HEK293 (cell line): Measurements from ENCODE around the gene ANKRD33B.
"Not testable (repeated sequence)": the region's sequence is repeated elsewhere in the genome, so short reads cannot be mapped to it uniquely, and the experiment has no call there.

Experiments used
- CTCF ChIP-seq: fragments of 450-650 bp; formaldehyde crosslinking; IDR thresholded peaks from 2 replicates; pipeline ENCODE4 v1.5.1; 2016; ENCODE audit warnings: missing biosample characterization, missing genetic modification characterization
- ZNF18 ChIP-seq: fragments of 450-650 bp; formaldehyde crosslinking; IDR thresholded peaks from 2 replicates; pipeline ENCODE4 v1.5.1; 2016; ENCODE audit warnings: missing biosample characterization, missing genetic modification characterization
- ZNF214 ChIP-seq: fragments of 450-650 bp; formaldehyde crosslinking; IDR thresholded peaks from 2 replicates; pipeline ENCODE4 v1.5.1; 2017; ENCODE audit warnings: missing biosample characterization, mild to moderate bottlenecking, missing genetic modification characterization, borderline replicate concordance

DNA sequence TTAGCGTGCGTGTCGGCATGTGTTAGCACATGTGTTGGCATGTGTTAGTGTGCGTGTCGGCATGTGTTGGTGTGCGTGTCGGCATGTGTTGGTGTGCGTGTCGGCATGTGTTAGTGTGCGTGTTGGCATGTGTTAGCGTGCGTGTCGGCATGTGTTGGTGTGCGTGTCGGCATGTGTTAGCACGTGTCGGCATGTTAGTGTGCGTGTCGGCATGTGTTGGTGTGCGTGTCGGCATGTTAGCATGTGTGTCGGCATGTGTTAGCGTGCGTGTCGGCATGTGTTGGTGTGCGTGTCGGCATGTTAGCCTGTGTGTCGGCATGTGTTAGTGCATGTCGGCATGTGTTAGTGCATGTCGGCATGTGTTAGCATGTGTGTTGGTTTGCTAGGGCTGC is 14.8 kb upstream of the ANKRD33B start:
- not testable (repeated sequence) for TF ChIP-seq ZNF18, CTCF, ZNF214 (tag by site-specific recombination)
